ENCODE results near the gene LMX1B. TPM values are rescaled to one million over a fixed set of nuclear protein-coding genes. Genes with fewer than 3 reads are reported as not detected.

The LMX1B gene
- total and polyA plus RNA-seq, 2 of the 4 experiments (the other 2 are of a cell fraction) = not detected

GRCh38 chr9:126628969-126629674 lies 15.4 kb downstream of the LMX1B start:
- no peaks in the 10 kb centered on the region for H3K79me1 ChIP-seq (ENCODE audit: low read depth in 1 of 2, low read length in 2 of 2)
- no peaks in the 10 kb centered on the region for H3K9me1 ChIP-seq (ENCODE audit: insufficient read depth, low read length)
- H4K91ac ChIP-seq (ENCODE audit: insufficient read depth, low read depth, low read length) = no peak overlapping the region
- H3K14ac ChIP-seq (replicated peaks; ENCODE audit: low read depth, low read length) = no peak overlapping the region
- H2BK120ac ChIP-seq (ENCODE audit: low read depth, low read length) = no peak overlapping the region
- H3K4me2 ChIP-seq (ENCODE audit: low read depth, low read length) = no peak overlapping the region
- no peak overlapping the region for H2AK9ac ChIP-seq (replicated peaks; ENCODE audit: low read depth, low read length, poor library complexity)
- H2BK5ac ChIP-seq (ENCODE audit: low read depth, low read length, poor library complexity, severe bottlenecking) = no peak overlapping the region
- H3K27me3 ChIP-seq (ENCODE audit: control insufficient read depth, insufficient read depth, low read length) = peaks cover 89% of the 10 kb centered on the region
- dilution Hi-C loops (cut with HindIII; ENCODE audit: low sequenced_read_pairs, unreplicated experiment) = no loop called here
- H4K20me1 ChIP-seq (ENCODE audit: insufficient read depth, low read length) = no peaks in the 10 kb centered on the region; the same call in 1 of the 2 replicates
- H3K23ac ChIP-seq (ENCODE audit: low read depth, low read length) = no peak overlapping the region
- H2AFZ ChIP-seq (replicated peaks; ENCODE audit: low read length, poor library complexity) = no peak overlapping the region
- no peaks in the 10 kb centered on the region for H3K36me3 ChIP-seq (ENCODE audit: control insufficient read depth, insufficient read depth, low read length)
- no peak overlapping the region for H4K8ac ChIP-seq (ENCODE audit: low read depth in 2 of 2, low read length in 2 of 2)
- no peak overlapping the region for H3K56ac ChIP-seq (ENCODE audit: extremely low read depth, insufficient read depth, low read length)
- H3K27ac ChIP-seq (ENCODE audit: insufficient read depth, low read length) = no peak overlapping the region
- DNase-seq = no peak
- no peak overlapping the region for H3K9ac ChIP-seq (ENCODE audit: low read depth, low read length)
- ChIA-PET POLR2A (ENCODE audit: unreplicated experiment) (no interaction called here), CTCF (no interaction called here)
- H4K5ac ChIP-seq (ENCODE audit: low read depth, low read length) = no peak overlapping the region
- H3K18ac ChIP-seq (ENCODE audit: low read depth, low read length) = no peak overlapping the region
- no peak overlapping the region for H3K4me3 ChIP-seq (ENCODE audit: insufficient read depth, low read depth, low read length)
- H2AK5ac ChIP-seq (ENCODE audit: low read depth, low read length) = no peak overlapping the region
- no peak overlapping the region for H3K4ac ChIP-seq (ENCODE audit: low read depth, low read length)
- BruUV-seq (replicated peaks) = no TSS peak
- no peaks in the 10 kb centered on the region for H3K4me1 ChIP-seq (ENCODE audit: control insufficient read depth, insufficient read depth, low read length)
- intact Hi-C loops (cut with micrococcal nuclease) = no loop called here
- no peak for ATAC-seq (ENCODE audit: low read depth)
- no peaks in the 10 kb centered on the region; the same call in 1 of the 2 replicates for H3K9me3 ChIP-seq (ENCODE audit: control insufficient read depth, insufficient read depth, low read length)
- in situ Hi-C loops (cut with MboI; ENCODE audit: low sequenced_read_pairs) = no loop called here
- 13% methylated on average over 3 of the region's 11 CpGs; no CpG with 5 or more reads in 1 of the 2 experiments for WGBS, 2 experiments (ENCODE audit: extremely low coverage in 2 of 2, insufficient read length in 1 of 2)
- TF ChIP-seq CHD1 (IDR thresholded peaks at IDR 0.05; ENCODE audit: low read depth, low read length) (no peak), FOS (IDR thresholded peaks at IDR 0.05; ENCODE audit: low read depth, low read length) (no peak), ELK1 (IDR thresholded peaks at IDR 0.05; ENCODE audit: borderline replicate concordance, low read depth, low read length) (no peak)
- no peak overlapping the region for H2BK15ac ChIP-seq (ENCODE audit: low read depth, low read length)
- H2BK20ac ChIP-seq (ENCODE audit: low read depth, low read length) = no peak overlapping the region

All from IMR-90 (cell line).